Chondrocyte (in vitro differentiated cells): ENCODE results near the gene SH3RF2. TPM values are rescaled to one million over a fixed set of nuclear protein-coding genes. Genes with fewer than 3 reads are reported as not detected.

Experiments used
- DNase-seq: peaks from one replicate; pipeline ENCODE4 v3.0.0; 2021; ENCODE audit warnings: mixed read lengths, low spot score
- H3K27ac Mint-ChIP-seq: one replicate; pipeline ENCODE4 v1.8.0; 2021; ENCODE audit warnings: mild to moderate bottlenecking, moderate library complexity, mixed read lengths; ENCODE audit not compliant: unreplicated experiment
- H3K27me3 Mint-ChIP-seq: 2 replicates; pipeline ENCODE4 v1.8.0; 2021; ENCODE audit warnings: low read depth, mixed read lengths
- H3K36me3 Mint-ChIP-seq: 2 replicates; pipeline ENCODE4 v1.8.0; 2021; ENCODE audit warnings: low read depth, mixed read lengths
- H3K4me1 Mint-ChIP-seq: 2 replicates; pipeline ENCODE4 v1.8.0; 2021; ENCODE audit warnings: low read depth, mild to moderate bottlenecking, mixed read lengths
- H3K4me3 Mint-ChIP-seq: one replicate; pipeline ENCODE4 v1.8.0; 2021; ENCODE audit warnings: mild to moderate bottlenecking, moderate library complexity, mixed read lengths; ENCODE audit not compliant: unreplicated experiment
- H3K9me3 Mint-ChIP-seq: 2 replicates; pipeline ENCODE4 v1.8.0; 2021; ENCODE audit warnings: low read depth, mixed read lengths
- total RNA-seq: library from RNA; stranded (reverse); gene quantifications from 3 replicates; pipeline ENCODE4 v1.2.1, GENCODE V29; 2021
- TF ChIP-seq, protein P1 (sequence below): fragments of 200-600 bp; sonication (generic); IDR thresholded peaks from 2 replicates; pipeline ENCODE4 v1.5.0; 2021; ENCODE audit warnings: antibody characterized with exemption, mild to moderate bottlenecking, moderate library complexity

Gene SH3RF2
- total RNA-seq, 1 donor from 2014 or later, result 0.42 TPM

- peaks cover 51% of the 10 kb centered on the region for H3K4me1 Mint-ChIP-seq
- no peaks in the 10 kb centered on the region for H3K36me3 Mint-ChIP-seq
- no peak overlapping the region for H3K4me3 Mint-ChIP-seq
- no peak for DNase-seq
- H3K27me3 Mint-ChIP-seq, result no peaks in the 10 kb centered on the region
- H3K27ac Mint-ChIP-seq, result no peak overlapping the region
- TF ChIP-seq, protein P1, sequence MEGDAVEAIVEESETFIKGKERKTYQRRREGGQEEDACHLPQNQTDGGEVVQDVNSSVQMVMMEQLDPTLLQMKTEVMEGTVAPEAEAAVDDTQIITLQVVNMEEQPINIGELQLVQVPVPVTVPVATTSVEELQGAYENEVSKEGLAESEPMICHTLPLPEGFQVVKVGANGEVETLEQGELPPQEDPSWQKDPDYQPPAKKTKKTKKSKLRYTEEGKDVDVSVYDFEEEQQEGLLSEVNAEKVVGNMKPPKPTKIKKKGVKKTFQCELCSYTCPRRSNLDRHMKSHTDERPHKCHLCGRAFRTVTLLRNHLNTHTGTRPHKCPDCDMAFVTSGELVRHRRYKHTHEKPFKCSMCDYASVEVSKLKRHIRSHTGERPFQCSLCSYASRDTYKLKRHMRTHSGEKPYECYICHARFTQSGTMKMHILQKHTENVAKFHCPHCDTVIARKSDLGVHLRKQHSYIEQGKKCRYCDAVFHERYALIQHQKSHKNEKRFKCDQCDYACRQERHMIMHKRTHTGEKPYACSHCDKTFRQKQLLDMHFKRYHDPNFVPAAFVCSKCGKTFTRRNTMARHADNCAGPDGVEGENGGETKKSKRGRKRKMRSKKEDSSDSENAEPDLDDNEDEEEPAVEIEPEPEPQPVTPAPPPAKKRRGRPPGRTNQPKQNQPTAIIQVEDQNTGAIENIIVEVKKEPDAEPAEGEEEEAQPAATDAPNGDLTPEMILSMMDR, result no peak
- H3K9me3 Mint-ChIP-seq, result peaks cover 2% of the 10 kb centered on the region
Observed at GRCh38 chr5:145978171-145978570, 41.8 kb downstream of the SH3RF2 start.

DNA sequence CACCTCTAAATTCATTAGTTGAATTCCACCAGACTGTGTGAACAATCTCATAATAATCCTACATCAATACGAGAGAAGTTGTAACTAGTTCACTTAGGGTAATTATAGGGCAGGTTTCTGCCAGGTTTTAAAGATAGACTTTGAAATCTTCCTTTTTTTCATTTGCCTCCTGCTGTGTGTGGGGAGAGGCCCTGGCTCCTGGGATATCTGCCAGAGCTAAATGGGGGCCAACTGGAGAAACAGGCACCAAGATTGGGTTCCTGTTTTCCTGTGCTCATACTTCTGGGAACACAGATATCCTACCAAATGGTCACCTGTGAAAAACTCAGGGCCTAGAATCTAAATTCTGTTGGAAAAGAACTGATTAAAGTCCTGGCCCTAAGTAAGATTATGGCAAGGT is 42.3 kb downstream of the SH3RF2 start:
- TF ChIP-seq, protein P1, result no peak
- no peaks in the 10 kb centered on the region for H3K9me3 Mint-ChIP-seq
- peaks cover 51% of the 10 kb centered on the region for H3K4me1 Mint-ChIP-seq
- H3K27me3 Mint-ChIP-seq, result no peaks in the 10 kb centered on the region
- no peaks in the 10 kb centered on the region for H3K36me3 Mint-ChIP-seq
- no peak for DNase-seq
- H3K27ac Mint-ChIP-seq, result peak overlapping the region; percentile 27
- no peak overlapping the region for H3K4me3 Mint-ChIP-seq

- Mint-ChIP-seq H3K36me3 (no peaks in the 10 kb centered on the region), H3K4me3 (no peak overlapping the region), H3K27ac (no peak overlapping the region), H3K27me3 (no peaks in the 10 kb centered on the region), H3K9me3 (no peaks in the 10 kb centered on the region), H3K4me1 (peaks cover 49% of the 10 kb centered on the region)
- DNase-seq, result no peak
- TF ChIP-seq, protein P1, result no peak
Observed at GRCh38 chr5:145979270-145980223, 43.2 kb downstream of the SH3RF2 start.

GRCh38 chr5:145980259-145980658 is 43.9 kb downstream of the SH3RF2 start:
- no peak for DNase-seq
- Mint-ChIP-seq H3K9me3 (no peaks in the 10 kb centered on the region), H3K27me3 (no peaks in the 10 kb centered on the region), H3K4me1 (peaks cover 42% of the 10 kb centered on the region), H3K27ac (no peak overlapping the region), H3K36me3 (no peaks in the 10 kb centered on the region), H3K4me3 (no peak overlapping the region)
- TF ChIP-seq, protein P1, result no peak

GRCh38 chr5:145980718-145981117 is 44.3 kb downstream of the SH3RF2 start:
- no peaks in the 10 kb centered on the region for H3K9me3 Mint-ChIP-seq
- H3K36me3 Mint-ChIP-seq, result no peaks in the 10 kb centered on the region
- TF ChIP-seq, protein P1, result peak; percentile 39
- no peak for DNase-seq
- H3K27ac Mint-ChIP-seq, result no peak overlapping the region
- no peaks in the 10 kb centered on the region for H3K27me3 Mint-ChIP-seq
- H3K4me1 Mint-ChIP-seq, result peaks cover 38% of the 10 kb centered on the region
- no peak overlapping the region for H3K4me3 Mint-ChIP-seq
